Liver (tissue), 9 donors: ENCODE measurements around the gene SPACA9. TPM values are rescaled to one million over a fixed set of nuclear protein-coding genes. Genes with fewer than 3 reads are reported as not detected.

Experiments
- DNase-seq: peaks from one replicate; pipeline ENCODE4 v3.0.0-alpha.2; 2017; ENCODE audit warnings: low spot score
- H3K27ac ChIP-seq, 2 donors: one replicate each; pipeline ENCODE4 v1.7.0; 2013; ENCODE audit warnings: inconsistent platforms in 2 of 2, low read length in 2 of 2, control low read depth in 1 of 2, low read depth in 1 of 2, mild to moderate bottlenecking in 1 of 2
- H3K27me3 ChIP-seq, 4 donors: one replicate each; pipeline versions ENCODE4 v1.6.1 to v1.7.0; 2013; ENCODE audit warnings: low read length in 3 of 4, inconsistent platforms in 1 of 4, mild to moderate bottlenecking in 1 of 4, moderate library complexity in 1 of 4; ENCODE audit not compliant: control insufficient read depth in 4 of 4, insufficient read depth in 4 of 4
- H3K36me3 ChIP-seq, 4 donors: one replicate each; pipeline versions ENCODE4 v1.6.1 to v1.7.0; 2013; ENCODE audit warnings: low read length in 3 of 4, mild to moderate bottlenecking in 3 of 4, low read depth in 1 of 4, moderate library complexity in 1 of 4; ENCODE audit not compliant: control insufficient read depth in 4 of 4, insufficient read depth in 3 of 4
- H3K4me1 ChIP-seq, 4 donors: one replicate each; pipeline versions ENCODE4 v1.6.1 to v1.7.0; 2013; ENCODE audit warnings: low read length in 3 of 4, mild to moderate bottlenecking in 3 of 4, moderate library complexity in 1 of 4; ENCODE audit not compliant: control insufficient read depth in 4 of 4, insufficient read depth in 4 of 4
- H3K4me3 ChIP-seq, 3 donors: one replicate each; pipeline versions ENCODE4 v1.6.1 to v1.7.0; 2013; ENCODE audit warnings: low read length in 3 of 3, control low read depth in 1 of 3, low read depth in 1 of 3, mild to moderate bottlenecking in 1 of 3
- H3K9ac ChIP-seq, 2 donors: one replicate each; pipeline ENCODE4 v1.7.0; 2013; ENCODE audit warnings: low read length in 2 of 2, mild to moderate bottlenecking in 2 of 2, moderate library complexity in 2 of 2, control low read depth in 1 of 2, low read depth in 1 of 2
- H3K9me3 ChIP-seq, 4 donors: one replicate each; pipeline versions ENCODE4 v1.6.1 to v1.7.0; 2013; ENCODE audit warnings: low read length in 3 of 4; ENCODE audit not compliant: control insufficient read depth in 4 of 4
- EGR1 ChIP-seq, 2 donors: IDR thresholded peaks; 2 replicates each; pipeline ENCODE4 v1.6.1; 2016 to 2018; ENCODE audit warnings: antibody characterized with exemption in 2 of 2, low read depth in 2 of 2
- FOXA1 ChIP-seq: IDR thresholded peaks from 2 replicates; pipeline ENCODE4 v1.6.1; 2016; ENCODE audit warnings: antibody characterized with exemption
- FOXA2 ChIP-seq: IDR thresholded peaks from 2 replicates; pipeline ENCODE4 v1.6.1; 2016; ENCODE audit warnings: antibody characterized with exemption
- GABPA ChIP-seq, 2 donors: IDR thresholded peaks in 1 of 2; conservative IDR thresholded peaks in 1 of 2; 2 replicates each; pipeline ENCODE4 v1.6.1; 2016; ENCODE audit warnings: antibody characterized with exemption in 2 of 2, mild to moderate bottlenecking in 1 of 2, moderate library complexity in 1 of 2
- HNF4A ChIP-seq, 2 donors: conservative IDR thresholded peaks; 2 replicates each; pipeline ENCODE4 v1.6.1; 2016; ENCODE audit warnings: antibody characterized with exemption in 2 of 2, mild to moderate bottlenecking in 2 of 2
- JUND ChIP-seq, 2 donors: IDR thresholded peaks; 2 replicates each; pipeline ENCODE4 v1.6.1; 2016; ENCODE audit warnings: antibody characterized with exemption in 2 of 2
- MAX ChIP-seq: IDR thresholded peaks from 2 replicates; pipeline ENCODE4 v1.6.1; 2016; ENCODE audit warnings: antibody characterized with exemption
- NR2F2 ChIP-seq: IDR thresholded peaks from 2 replicates; pipeline ENCODE4 v1.6.1; 2016; ENCODE audit warnings: antibody characterized with exemption
- RAD21 ChIP-seq, 2 donors: IDR thresholded peaks; 2 replicates each; pipeline ENCODE4 v1.6.1; 2016; ENCODE audit warnings: antibody characterized with exemption in 2 of 2, mild to moderate bottlenecking in 2 of 2
- REST ChIP-seq: IDR thresholded peaks from 2 replicates; pipeline ENCODE4 v1.6.1; 2016; ENCODE audit warnings: antibody characterized with exemption, mild to moderate bottlenecking
- RXRA ChIP-seq, 2 donors: IDR thresholded peaks; 2 replicates each; pipeline ENCODE4 v1.6.1; 2017 to 2018; ENCODE audit warnings: antibody characterized with exemption in 2 of 2, mild to moderate bottlenecking in 1 of 2
- SP1 ChIP-seq: IDR thresholded peaks from 2 replicates; pipeline ENCODE4 v1.6.1; 2018; ENCODE audit warnings: antibody characterized with exemption, mild to moderate bottlenecking
- TAF1 ChIP-seq: conservative IDR thresholded peaks from 2 replicates; pipeline ENCODE4 v1.6.1; 2016; ENCODE audit warnings: antibody characterized with exemption, mild to moderate bottlenecking
- YY1 ChIP-seq: IDR thresholded peaks from 2 replicates; pipeline ENCODE4 v1.6.1; 2016; ENCODE audit warnings: antibody characterized with exemption, mild to moderate bottlenecking
- WGBS: extraction: QIAGEN DNeasy Blood & Tissue Kit; methylation state at CpG from one replicate; pipeline ENCODE4 v1.1.7; 2013; 5-methylcytosine and 5-hydroxymethylcytosine counted together
- polyA plus RNA-seq, 2 donors: library from polyadenylated mRNA; stranded (reverse) in 1 of 2; unstranded in 1 of 2; fragments of 200-250 nt in 1 of 2; fragments of >200 nt in 1 of 2; fragmentation: Nextera tagmentation in 1 of 2; extraction: Ambion mirVana in 1 of 2; gene quantifications; one replicate each; pipeline versions ENCODE4 v1.2.1 to v1.2.3, GENCODE V29; 2013 to 2015
- total RNA-seq, 2 donors: library from RNA; depleted of rRNA; stranded (reverse); fragments of >200 nt; gene quantifications; one replicate each; pipeline ENCODE4 v1.2.3, GENCODE V29; 2014
- TF ChIP-seq, protein P1 (sequence below): IDR thresholded peaks from 2 replicates; pipeline ENCODE4 v1.6.1; 2016; ENCODE audit warnings: antibody characterized with exemption
- TF ChIP-seq, protein P2 (sequence below): fragments of 150-350 bp; IDR thresholded peaks from 2 replicates; pipeline ENCODE4 v1.5.1; 2017; ENCODE audit warnings: improper control_type of control experiment, low read depth, low read length; ENCODE audit not compliant: missing input control
- donor health status: healthy.
- donor health status: healthy.
- donor health status: healthy.
- donor health status: healthy.
- donor health status: healthy.

SPACA9 gene
- total and polyA plus RNA-seq, 4 donors, result 0.67 to 1.3 (median 0.98) TPM

- WGBS, result 87% methylated on average over 15 of the region's 15 CpGs
- Histone ChIP-seq H3K9ac (no peak overlapping the region), H3K36me3 (no peaks in the 10 kb centered on the region), H3K27ac (no peak overlapping the region), H3K4me1 (no peaks in the 10 kb centered on the region), H3K4me3 (no peak overlapping the region), H3K27me3 (no peaks in the 10 kb centered on the region), H3K9me3 (no peaks in the 10 kb centered on the region)
- TF ChIP-seq EGR1 (IDR thresholded peaks at IDR 0.05; ENCODE audit: low read depth in 2 of 2) (no peak), TAF1 (no peak), MAX (no peak), REST (no peak), RXRA (IDR thresholded peaks at IDR 0.05) (no peak), FOXA2 (no peak), SP1 (no peak)
- TF ChIP-seq, protein P1, sequence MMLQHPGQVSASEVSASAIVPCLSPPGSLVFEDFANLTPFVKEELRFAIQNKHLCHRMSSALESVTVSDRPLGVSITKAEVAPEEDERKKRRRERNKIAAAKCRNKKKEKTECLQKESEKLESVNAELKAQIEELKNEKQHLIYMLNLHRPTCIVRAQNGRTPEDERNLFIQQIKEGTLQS, result no peak
- TF ChIP-seq, protein P2, sequence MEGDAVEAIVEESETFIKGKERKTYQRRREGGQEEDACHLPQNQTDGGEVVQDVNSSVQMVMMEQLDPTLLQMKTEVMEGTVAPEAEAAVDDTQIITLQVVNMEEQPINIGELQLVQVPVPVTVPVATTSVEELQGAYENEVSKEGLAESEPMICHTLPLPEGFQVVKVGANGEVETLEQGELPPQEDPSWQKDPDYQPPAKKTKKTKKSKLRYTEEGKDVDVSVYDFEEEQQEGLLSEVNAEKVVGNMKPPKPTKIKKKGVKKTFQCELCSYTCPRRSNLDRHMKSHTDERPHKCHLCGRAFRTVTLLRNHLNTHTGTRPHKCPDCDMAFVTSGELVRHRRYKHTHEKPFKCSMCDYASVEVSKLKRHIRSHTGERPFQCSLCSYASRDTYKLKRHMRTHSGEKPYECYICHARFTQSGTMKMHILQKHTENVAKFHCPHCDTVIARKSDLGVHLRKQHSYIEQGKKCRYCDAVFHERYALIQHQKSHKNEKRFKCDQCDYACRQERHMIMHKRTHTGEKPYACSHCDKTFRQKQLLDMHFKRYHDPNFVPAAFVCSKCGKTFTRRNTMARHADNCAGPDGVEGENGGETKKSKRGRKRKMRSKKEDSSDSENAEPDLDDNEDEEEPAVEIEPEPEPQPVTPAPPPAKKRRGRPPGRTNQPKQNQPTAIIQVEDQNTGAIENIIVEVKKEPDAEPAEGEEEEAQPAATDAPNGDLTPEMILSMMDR, result no peak
- no peak for DNase-seq
Observed at GRCh38 chr9:132846918-132847515, 31.7 kb upstream of the SPACA9 start.

GRCh38 chr9:132849185-132849706 is 29.5 kb upstream of the SPACA9 start:
- no peaks in the 10 kb centered on the region for H3K27me3 ChIP-seq
- H3K9me3 ChIP-seq, result no peaks in the 10 kb centered on the region
- H3K36me3 ChIP-seq, result no peaks in the 10 kb centered on the region
- no peak overlapping the region for H3K27ac ChIP-seq
- H3K4me3 ChIP-seq, result no peak overlapping the region
- DNase-seq, result no peak
- 50% methylated on average over 12 of the region's 12 CpGs for WGBS
- no peaks in the 10 kb centered on the region for H3K4me1 ChIP-seq
- no peak overlapping the region for H3K9ac ChIP-seq
- TF ChIP-seq EGR1 (IDR thresholded peaks at IDR 0.05; ENCODE audit: low read depth in 2 of 2), result no peak
- TF ChIP-seq HNF4A (conservative IDR thresholded peaks at IDR 0.05), result no peak
- TF ChIP-seq, protein P1, result no peak
- TF ChIP-seq RXRA (IDR thresholded peaks at IDR 0.05), result no peak
- TF ChIP-seq TAF1, result no peak
- TF ChIP-seq NR2F2, result no peak
- no peak for TF ChIP-seq FOXA1
- TF ChIP-seq, protein P2, result no peak
- TF ChIP-seq MAX, result no peak
- TF ChIP-seq REST, result no peak
- TF ChIP-seq YY1, result no peak
- no peak for TF ChIP-seq GABPA (IDR thresholded peaks at IDR 0.05 in 1 of 2, conservative IDR thresholded peaks at IDR 0.05 in 1 of 2)
- TF ChIP-seq FOXA2, result no peak
- no peak for TF ChIP-seq RAD21 (IDR thresholded peaks at IDR 0.05)
- no peak for TF ChIP-seq JUND (IDR thresholded peaks at IDR 0.05)
